ENCODE measurements around the gene REXO4. TPM values are rescaled to one million over a fixed set of nuclear protein-coding genes. Genes with fewer than 3 reads are reported as not detected.

REXO4 gene
- 16.1 and 18.3 TPM in 2 replicates for total RNA-seq (2012; rRNA removed)
- 21.8 and 23.1 TPM in 2 replicates for polyA plus RNA-seq (2012; rRNA removed)
- 25.2 and 26.4 TPM in 2 replicates for polyA plus RNA-seq (2012; cell fraction: cytosol; rRNA removed)
- polyA plus RNA-seq (2012; cell fraction: nucleus; rRNA removed; ENCODE audit: low replicate concordance) = 13.2 and 18.6 TPM in 2 replicates
- Bru-seq, nascent RNA = percentile 70 among the genes with signal in this experiment
- BruChase-seq, experiment 1, labeled RNA remaining after a 6-hour chase = percentile 75 among the genes with signal in this experiment
- percentile 69 among the genes with signal in this experiment for BruChase-seq, experiment 2, labeled RNA remaining after a 2-hour chase
- long read RNA-seq, transcript REXO4-202 (8 exons, 2,360 nt) = major isoform, 29 of 39 reads
- long read RNA-seq, partial matches to known transcripts = 1 of 39 reads
- long read RNA-seq, other reads (novel, unspliced or antisense) = 9 of 39 reads

- CTCF ChIA-PET = no interaction called here
Measured at GRCh38 chr9:133417541-133418461, at the start of gene REXO4. Gene REXO4, minus strand, starts transcription at chr9:133418010. Its CDS starts 166 bp downstream, at chr9:133417844.

More at GRCh38 chr9:133417541-133418461, at the start of gene REXO4:
- Histone ChIP-seq H3K4me1 (ENCODE audit: control insufficient read depth, insufficient read depth, low read length) (peaks cover 6% of the 10 kb centered on the region; the same call in 1 of the 2 replicates), H3K27ac (ENCODE audit: insufficient read depth, low read length) (peak within 1 kb of the TSS; percentile 77), H3K14ac (replicated peaks; ENCODE audit: low read depth, low read length) (peak within 1 kb of the TSS; percentile 95), H4K20me1 (ENCODE audit: insufficient read depth, low read length) (peaks cover 15% of the 10 kb centered on the region), H3K4ac (ENCODE audit: low read depth, low read length) (peak within 1 kb of the TSS; percentile 97), H3K56ac (ENCODE audit: extremely low read depth, insufficient read depth, low read length) (peak within 1 kb of the TSS; percentile 89), H3K18ac (ENCODE audit: low read depth, low read length) (peak within 1 kb of the TSS; percentile 31; the same call in 1 of the 2 replicates), H2BK120ac (ENCODE audit: low read depth, low read length) (peak within 1 kb of the TSS; percentile 55; the same call in 1 of the 2 replicates), H4K5ac (ENCODE audit: low read depth, low read length) (peak within 1 kb of the TSS; percentile 98), H3K9ac (ENCODE audit: low read depth, low read length) (peak within 1 kb of the TSS; percentile 87), H3K9me1 (ENCODE audit: insufficient read depth, low read length) (peaks cover 7% of the 10 kb centered on the region), H3K36me3 (ENCODE audit: control insufficient read depth, insufficient read depth, low read length) (peaks cover 17% of the 10 kb centered on the region), H2BK20ac (ENCODE audit: low read depth, low read length) (no peak within 1 kb of the TSS), H3K23ac (ENCODE audit: low read depth, low read length) (peak within 1 kb of the TSS; percentile 82), H3K79me1 (ENCODE audit: low read depth in 1 of 2, low read length in 2 of 2) (peaks cover 25 to 40% of the 10 kb centered on the region in 2 experiments), H2BK5ac (ENCODE audit: low read depth, low read length, poor library complexity, severe bottlenecking) (peak within 1 kb of the TSS; percentile 66), H4K8ac (ENCODE audit: low read depth in 2 of 2, low read length in 2 of 2) (peak within 1 kb of the TSS; percentile 99 to 100), H3K4me2 (ENCODE audit: low read depth, low read length) (peak within 1 kb of the TSS; percentile 98), H4K91ac (ENCODE audit: insufficient read depth, low read depth, low read length) (peak within 1 kb of the TSS; percentile 91), H3K27me3 (ENCODE audit: control insufficient read depth, insufficient read depth, low read length) (no peaks in the 10 kb centered on the region), H2AK9ac (replicated peaks; ENCODE audit: low read depth, low read length, poor library complexity) (peak within 1 kb of the TSS; percentile 92), H3K4me3 (ENCODE audit: insufficient read depth, low read depth, low read length) (peak within 1 kb of the TSS; percentile 69), H3K9me3 (ENCODE audit: control insufficient read depth, insufficient read depth, low read length) (no peaks in the 10 kb centered on the region), H2AK5ac (ENCODE audit: low read depth, low read length) (peak within 1 kb of the TSS; percentile 4), H2AFZ (replicated peaks; ENCODE audit: low read length, poor library complexity) (peak within 1 kb of the TSS; percentile 100), H2BK15ac (ENCODE audit: low read depth, low read length) (no peak within 1 kb of the TSS)
- ATAC-seq (ENCODE audit: low read depth) = peak; percentile 96
- TF ChIP-seq POLR2A (IDR thresholded peaks at IDR 0.05; ENCODE audit: low read depth, low read length) (peak; percentile 48; the same call in 1 of the 2 replicates), MXI1 (IDR thresholded peaks at IDR 0.05; ENCODE audit: borderline replicate concordance, low read depth, low read length) (peak; percentile 94), BHLHE40 (IDR thresholded peaks at IDR 0.05; ENCODE audit: low read depth, low read length) (peak; percentile 99), CTCF (conservative IDR thresholded peaks at IDR 0.05; ENCODE audit: low read depth, low read length) (no peak), NFE2L2 (IDR thresholded peaks at IDR 0.05; ENCODE audit: low read depth, low read length) (peak; percentile 9; the same call in 1 of the 2 replicates), FOS (IDR thresholded peaks at IDR 0.05; ENCODE audit: low read depth, low read length) (no peak)
- TF ChIP-seq, protein P1, sequence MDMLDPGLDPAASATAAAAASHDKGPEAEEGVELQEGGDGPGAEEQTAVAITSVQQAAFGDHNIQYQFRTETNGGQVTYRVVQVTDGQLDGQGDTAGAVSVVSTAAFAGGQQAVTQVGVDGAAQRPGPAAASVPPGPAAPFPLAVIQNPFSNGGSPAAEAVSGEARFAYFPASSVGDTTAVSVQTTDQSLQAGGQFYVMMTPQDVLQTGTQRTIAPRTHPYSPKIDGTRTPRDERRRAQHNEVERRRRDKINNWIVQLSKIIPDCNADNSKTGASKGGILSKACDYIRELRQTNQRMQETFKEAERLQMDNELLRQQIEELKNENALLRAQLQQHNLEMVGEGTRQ (IDR thresholded peaks at IDR 0.05; ENCODE audit: low read depth, low read length) = peak; percentile 33
- in situ Hi-C loops (cut with MboI; ENCODE audit: low sequenced_read_pairs) = no loop called here
- 1% methylated on average over 43 of the region's 75 CpGs; no CpG with 5 or more reads in 1 of the 2 experiments for WGBS, 2 experiments (ENCODE audit: extremely low coverage in 2 of 2, insufficient read length in 1 of 2)
- BruUV-seq (replicated peaks) = no TSS peak
- POLR2A ChIA-PET (ENCODE audit: unreplicated experiment) = no interaction called here
- peak; percentile 85 for DNase-seq
- intact Hi-C loops (cut with micrococcal nuclease) = no loop called here
- dilution Hi-C loops (cut with HindIII; ENCODE audit: low sequenced_read_pairs, unreplicated experiment) = no loop called here
